ENCODE data around the gene CWC15. TPM values are rescaled to one million over a fixed set of nuclear protein-coding genes. Genes with fewer than 3 reads are reported as not detected.

CWC15 gene
- total RNA-seq, 3 donors from 2014 or later: 42.9 to 62.7 (median 47.9) TPM

- Histone ChIP-seq H3K27me3 (no peaks in the 10 kb centered on the region), H3K36me3 (no peaks in the 10 kb centered on the region), H3K4me3 (no peak overlapping the region), H3K4me1 (peaks cover 0 to 4% of the 10 kb centered on the region in 2 donors), H3K27ac (peak overlapping the region; percentile 65 to 66), H3K9me3 (no peaks in the 10 kb centered on the region)
- TF ChIP-seq CTCF (IDR thresholded peaks at IDR 0.05) (no peak), POLR2A (IDR thresholded peaks at IDR 0.05) (no peak), POLR2AphosphoS5 (IDR thresholded peaks at IDR 0.05) (no peak)
- intact Hi-C loops (cut with DNase I; ENCODE audit: low total_unique reads): no loop called here
- no peak for DNase-seq (ENCODE audit: low spot score in 2 of 2)
Measured at GRCh38 chr11:94926271-94926625, 47.1 kb downstream of the CWC15 start.

- no peak for DNase-seq (ENCODE audit: low spot score in 2 of 2)
- Histone ChIP-seq H3K9me3 (no peaks in the 10 kb centered on the region), H3K36me3 (no peaks in the 10 kb centered on the region), H3K27me3 (no peaks in the 10 kb centered on the region), H3K4me1 (peaks cover 0 to 4% of the 10 kb centered on the region in 2 donors), H3K27ac (peak overlapping the region; percentile 65 to 66), H3K4me3 (no peak overlapping the region)
- intact Hi-C loops (cut with DNase I; ENCODE audit: low total_unique reads): no loop called here
- TF ChIP-seq POLR2A (IDR thresholded peaks at IDR 0.05) (no peak), POLR2AphosphoS5 (IDR thresholded peaks at IDR 0.05) (no peak), CTCF (IDR thresholded peaks at IDR 0.05) (no peak)
Measured at GRCh38 chr11:94925422-94926270, 47.7 kb downstream of the CWC15 start.

GRCh38 chr11:94924612-94925011 lies 48.7 kb downstream of the CWC15 start:
- no peak overlapping the region for H3K27ac ChIP-seq

GRCh38 chr11:94924171-94924572 lies 49.2 kb downstream of the CWC15 start:
- Histone ChIP-seq H3K4me3 (no peak overlapping the region), H3K4me1 (peaks cover 0 to 4% of the 10 kb centered on the region in 2 donors), H3K27ac (no peak overlapping the region), H3K36me3 (no peaks in the 10 kb centered on the region), H3K9me3 (no peaks in the 10 kb centered on the region), H3K27me3 (no peaks in the 10 kb centered on the region)
- no peak for DNase-seq (ENCODE audit: low spot score in 2 of 2)
- TF ChIP-seq POLR2A (IDR thresholded peaks at IDR 0.05): no peak
- no peak for TF ChIP-seq CTCF (IDR thresholded peaks at IDR 0.05)
- no peak for TF ChIP-seq POLR2AphosphoS5 (IDR thresholded peaks at IDR 0.05)
- intact Hi-C loops (cut with DNase I; ENCODE audit: low total_unique reads): no loop called here

More at GRCh38 chr11:94924612-94925011, 48.7 kb downstream of the CWC15 start:
- DNase-seq (ENCODE audit: low spot score in 2 of 2): no peak
- intact Hi-C loops (cut with DNase I; ENCODE audit: low total_unique reads): no loop called here
- TF ChIP-seq POLR2AphosphoS5 (IDR thresholded peaks at IDR 0.05): no peak
- no peak for TF ChIP-seq POLR2A (IDR thresholded peaks at IDR 0.05)
- TF ChIP-seq CTCF (IDR thresholded peaks at IDR 0.05): no peak
- Histone ChIP-seq H3K27me3 (no peaks in the 10 kb centered on the region), H3K9me3 (no peaks in the 10 kb centered on the region), H3K36me3 (no peaks in the 10 kb centered on the region), H3K4me1 (peaks cover 0 to 4% of the 10 kb centered on the region in 2 donors), H3K4me3 (no peak overlapping the region)

GRCh38 chr11:94923004-94923334 lies 50.4 kb downstream of the CWC15 start:
- no peaks in the 10 kb centered on the region for H3K9me3 ChIP-seq
- intact Hi-C loops (cut with DNase I; ENCODE audit: low total_unique reads): no loop called here
- TF ChIP-seq CTCF (IDR thresholded peaks at IDR 0.05): no peak
- TF ChIP-seq POLR2A (IDR thresholded peaks at IDR 0.05): no peak
- no peak for TF ChIP-seq POLR2AphosphoS5 (IDR thresholded peaks at IDR 0.05)

More at GRCh38 chr11:94923004-94923334, 50.4 kb downstream of the CWC15 start:
- DNase-seq (ENCODE audit: low spot score in 2 of 2): no peak
- Histone ChIP-seq H3K27ac (no peak overlapping the region), H3K27me3 (no peaks in the 10 kb centered on the region), H3K4me1 (peaks cover 0 to 4% of the 10 kb centered on the region in 2 donors), H3K36me3 (no peaks in the 10 kb centered on the region), H3K4me3 (no peak overlapping the region)

Measured in breast epithelium (tissue), 4 donors.